Sigmoid colon (tissue), 7 donors: ENCODE measurements around the gene ACBD6. TPM values are rescaled to one million over a fixed set of nuclear protein-coding genes. Genes with fewer than 3 reads are reported as not detected.

Experiments used
- DNase-seq: peaks from one replicate; pipeline ENCODE4 v3.0.0-alpha.2; 2019
- H3K27ac ChIP-seq, 4 donors: fragments of 200-600 bp; sonication (generic); one replicate each; pipeline ENCODE4 v1.5.1; 2016 to 2019; ENCODE audit warnings: mild to moderate bottlenecking in 1 of 4
- H3K27me3 ChIP-seq, 3 donors: fragments of 200-600 bp; sonication (generic); one replicate each; pipeline ENCODE4 v1.5.1; 2019; ENCODE audit warnings: mild to moderate bottlenecking in 1 of 3
- H3K36me3 ChIP-seq, 4 donors: fragments of 200-600 bp; sonication (generic); one replicate each; pipeline ENCODE4 v1.5.1; 2016 to 2019
- H3K4me1 ChIP-seq, 4 donors: fragments of 200-600 bp; sonication (generic); one replicate each; pipeline ENCODE4 v1.5.1; 2017 to 2019
- H3K4me3 ChIP-seq, 4 donors: fragments of 200-600 bp; sonication (generic); one replicate each; pipeline ENCODE4 v1.5.1; 2017 to 2019; ENCODE audit warnings: mild to moderate bottlenecking in 2 of 4, moderate library complexity in 1 of 4
- H3K9me3 ChIP-seq, 4 donors: fragments of 200-600 bp in 3 of 4; sonication (generic) in 3 of 4; one replicate each; pipeline versions ENCODE4 v1.5.1 to v1.6.1; 2013 to 2019
- CTCF ChIP-seq, 4 experiments: fragments of 450-650 bp in 3 of 4; fragments of 200-600 bp in 1 of 4; IDR thresholded peaks; one replicate each; pipeline ENCODE4 v1.5.1; 2016 to 2019; ENCODE audit warnings: antibody characterized with exemption in 4 of 4, mild to moderate bottlenecking in 3 of 4, moderate library complexity in 2 of 4
- EP300 ChIP-seq, 4 donors: sonication (generic); formaldehyde crosslinking; IDR thresholded peaks; one replicate each; pipeline ENCODE4 v1.6.1; 2017; ENCODE audit warnings: antibody characterized with exemption in 4 of 4
- POLR2A ChIP-seq, 2 donors: fragments of 450-650 bp; IDR thresholded peaks; one replicate each; pipeline ENCODE4 v1.6.1; 2016; ENCODE audit warnings: antibody characterized with exemption in 2 of 2, mild to moderate bottlenecking in 2 of 2, moderate library complexity in 2 of 2
- POLR2AphosphoS5 ChIP-seq, 4 donors: sonication (generic); formaldehyde crosslinking; IDR thresholded peaks; one replicate each; pipeline ENCODE4 v1.6.1; 2017; ENCODE audit warnings: antibody characterized with exemption in 4 of 4
- WGBS, 2 donors: extraction: QIAGEN DNeasy Blood & Tissue Kit; methylation state at CpG; one replicate each; pipeline ENCODE4 v1.1.7; 2013; 5-methylcytosine and 5-hydroxymethylcytosine counted together
- intact Hi-C: fragments of 100-400 bp; cut with DNase I; formaldehyde crosslinking; loops from one replicate; pipeline ENCODE4 v1.15.1; 2023
- polyA plus RNA-seq, 3 donors: library from polyadenylated mRNA; stranded (reverse); fragments of 200-250 nt; gene quantifications; one replicate each; pipeline ENCODE4 v1.2.3, GENCODE V29; 2013
- total RNA-seq, 4 donors: library from RNA; depleted of rRNA; stranded (reverse); fragments of >200 nt; gene quantifications; one replicate each; pipeline ENCODE4 v1.1.0, GENCODE V29; 2016
- donor health status: healthy with polysubstance abuse.
- donor health status: Bipolar disorder and iron deficiency.
- donor health status: healthy.

ACBD6 gene
- total and polyA plus RNA-seq, 7 donors: 11.4 to 40.8 (median 35.5) TPM

- Histone ChIP-seq H3K36me3 (no peaks in the 10 kb centered on the region), H3K9me3 (peaks cover 6 to 31% (median 23%) of the 10 kb centered on the region in 4 donors), H3K4me1 (no peaks in the 10 kb centered on the region), H3K27me3 (no peaks in the 10 kb centered on the region), H3K4me3 (no peak overlapping the region), H3K27ac (no peak overlapping the region)
- intact Hi-C loops: no loop called here
- TF ChIP-seq POLR2AphosphoS5 (IDR thresholded peaks at IDR 0.05): no peak
- TF ChIP-seq POLR2A (IDR thresholded peaks at IDR 0.05): no peak
- no peak for TF ChIP-seq EP300 (IDR thresholded peaks at IDR 0.05)
- DNase-seq: no peak
- 92 to 93% methylated on average over 4 of the region's 4 CpGs for WGBS, 2 donors
Observed at GRCh38 chr1:180381184-180381580, 121.2 kb downstream of the ACBD6 start.

- TF ChIP-seq EP300 (IDR thresholded peaks at IDR 0.05): no peak
- no peak for TF ChIP-seq POLR2A (IDR thresholded peaks at IDR 0.05)
- TF ChIP-seq CTCF (IDR thresholded peaks at IDR 0.05): no peak
- TF ChIP-seq POLR2AphosphoS5 (IDR thresholded peaks at IDR 0.05): no peak
- Histone ChIP-seq H3K4me3 (no peak overlapping the region), H3K36me3 (no peaks in the 10 kb centered on the region), H3K27ac (no peak overlapping the region), H3K27me3 (no peaks in the 10 kb centered on the region), H3K9me3 (peaks cover 6 to 31% (median 19%) of the 10 kb centered on the region in 4 donors), H3K4me1 (no peaks in the 10 kb centered on the region)
- WGBS, 2 donors: 85 to 96% methylated on average over 3 of the region's 3 CpGs
- no peak for DNase-seq
- intact Hi-C loops: no loop called here
Observed at GRCh38 chr1:180380259-180381183, 121.9 kb downstream of the ACBD6 start.

- intact Hi-C loops: no loop called here
- WGBS, 2 donors: 96 to 98% methylated on average over 3 of the region's 3 CpGs
- TF ChIP-seq POLR2AphosphoS5 (IDR thresholded peaks at IDR 0.05) (no peak), POLR2A (IDR thresholded peaks at IDR 0.05) (no peak), CTCF (IDR thresholded peaks at IDR 0.05) (no peak), EP300 (IDR thresholded peaks at IDR 0.05) (no peak)
- H3K9me3 ChIP-seq: peaks cover 0 to 19% (median 10%) of the 10 kb centered on the region in 4 donors
- H3K36me3 ChIP-seq: no peaks in the 10 kb centered on the region
- no peaks in the 10 kb centered on the region for H3K27me3 ChIP-seq
- DNase-seq: no peak
- peaks cover 0 to 8% (median 0%) of the 10 kb centered on the region in 4 donors for H3K4me1 ChIP-seq
- H3K4me3 ChIP-seq: no peak overlapping the region
- no peak overlapping the region for H3K27ac ChIP-seq
Observed at GRCh38 chr1:180376800-180377199, 125.6 kb downstream of the ACBD6 start.

GRCh38 chr1:180376253-180376652 is 126.1 kb downstream of the ACBD6 start:
- H3K9me3 ChIP-seq: peaks cover 0 to 16% (median 10%) of the 10 kb centered on the region in 4 donors
- 98 to 100% methylated on average over 1 of the region's 1 CpG for WGBS, 2 donors
- H3K27ac ChIP-seq: no peak overlapping the region
- DNase-seq: no peak
- H3K4me1 ChIP-seq: peaks cover 0 to 8% (median 0%) of the 10 kb centered on the region in 4 donors
- intact Hi-C loops: no loop called here
- no peak overlapping the region for H3K4me3 ChIP-seq
- TF ChIP-seq EP300 (IDR thresholded peaks at IDR 0.05): no peak
- TF ChIP-seq POLR2A (IDR thresholded peaks at IDR 0.05): no peak
- TF ChIP-seq CTCF (IDR thresholded peaks at IDR 0.05): no peak
- TF ChIP-seq POLR2AphosphoS5 (IDR thresholded peaks at IDR 0.05): no peak
- no peaks in the 10 kb centered on the region for H3K36me3 ChIP-seq
- no peaks in the 10 kb centered on the region for H3K27me3 ChIP-seq

- Histone ChIP-seq H3K27me3 (no peaks in the 10 kb centered on the region), H3K4me1 (peaks cover 0 to 8% (median 0%) of the 10 kb centered on the region in 4 donors), H3K36me3 (no peaks in the 10 kb centered on the region), H3K4me3 (no peak overlapping the region), H3K9me3 (peaks cover 0 to 2% (median 0%) of the 10 kb centered on the region in 4 donors), H3K27ac (no peak overlapping the region)
- 82 to 95% methylated on average over 4 of the region's 4 CpGs for WGBS, 2 donors
- DNase-seq: no peak
- intact Hi-C loops: no loop called here
- TF ChIP-seq POLR2A (IDR thresholded peaks at IDR 0.05): no peak
- TF ChIP-seq POLR2AphosphoS5 (IDR thresholded peaks at IDR 0.05): no peak
Observed at GRCh38 chr1:180372728-180373127, 129.6 kb downstream of the ACBD6 start.
